Measurements from ENCODE around the gene TEKT2.

DNA sequence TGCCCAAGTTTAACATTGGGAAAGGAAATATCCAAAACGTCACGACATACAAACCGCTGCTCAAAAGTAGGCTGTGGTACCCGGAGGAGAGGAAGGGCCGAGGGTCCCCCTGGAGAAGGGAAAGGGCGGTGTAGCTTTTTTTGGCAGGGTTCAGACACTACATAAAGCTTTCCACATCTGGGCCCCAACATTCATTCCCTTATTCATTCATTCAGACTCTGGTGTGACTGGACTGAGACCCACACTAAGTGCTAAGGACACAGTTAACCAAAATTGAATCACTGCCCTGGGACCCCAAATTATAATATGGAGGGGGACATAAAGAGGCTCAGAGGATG, 51.4 kb downstream of the TEKT2 start:
- TF ChIP-seq POLR2AphosphoS5 (IDR thresholded peaks at IDR 0.05) (no peak), EP300 (IDR thresholded peaks at IDR 0.05) (no peak)
